ENCODE data around the gene TP53I13.

TP53I13 gene

GRCh38 chr17:29593591-29594518 is 25.4 kb downstream of the TP53I13 start:
- DNase-seq (ENCODE audit: low spot score) (no peak), FAIRE-seq (no peak)

- DNase-seq (ENCODE audit: low spot score) = no peak
- no peak for FAIRE-seq
Measured at GRCh38 chr17:29594519-29595090, 26.1 kb downstream of the TP53I13 start.

GRCh38 chr17:29595107-29595942 is 26.8 kb downstream of the TP53I13 start:
- FAIRE-seq (no peak), DNase-seq (ENCODE audit: low spot score) (no peak)

- FAIRE-seq (no peak), DNase-seq (ENCODE audit: low spot score) (no peak)
Measured at GRCh38 chr17:29595943-29596774, 27.7 kb downstream of the TP53I13 start.

- DNase-seq (ENCODE audit: low spot score) = no peak
- no peak for FAIRE-seq
Measured at GRCh38 chr17:29596811-29597210, 28.3 kb downstream of the TP53I13 start.

GRCh38 chr17:29597361-29598172 is 29.1 kb downstream of the TP53I13 start:
- FAIRE-seq (no peak), DNase-seq (ENCODE audit: low spot score) (no peak)

- FAIRE-seq = no peak
- DNase-seq (ENCODE audit: low spot score) = no peak
Measured at GRCh38 chr17:29603109-29603674, 34.7 kb downstream of the TP53I13 start.

GRCh38 chr17:29607557-29608195 is 39.2 kb downstream of the TP53I13 start:
- DNase-seq (ENCODE audit: low spot score) (no peak), FAIRE-seq (no peak)

- DNase-seq (ENCODE audit: low spot score) (no peak), FAIRE-seq (no peak)
Measured at GRCh38 chr17:29608986-29609385, 40.5 kb downstream of the TP53I13 start.

- FAIRE-seq (no peak), DNase-seq (ENCODE audit: low spot score) (no peak)
Measured at GRCh38 chr17:29610395-29610794, 41.9 kb downstream of the TP53I13 start.

- no peak for DNase-seq (ENCODE audit: low spot score)
- FAIRE-seq = no peak
Measured at GRCh38 chr17:29611351-29612093, 43.0 kb downstream of the TP53I13 start.

- DNase-seq (ENCODE audit: low spot score) = no peak
- FAIRE-seq = no peak
Measured at GRCh38 chr17:29612094-29612403, 43.5 kb downstream of the TP53I13 start.

GRCh38 chr17:29612404-29613280 is 44.1 kb downstream of the TP53I13 start:
- FAIRE-seq (no peak), DNase-seq (ENCODE audit: low spot score) (no peak)

GRCh38 chr17:29613352-29613837 is 44.9 kb downstream of the TP53I13 start:
- FAIRE-seq = no peak
- DNase-seq (ENCODE audit: low spot score) = no peak

- no peak for DNase-seq (ENCODE audit: low spot score)
- no peak for FAIRE-seq
Measured at GRCh38 chr17:29613856-29614255, 45.4 kb downstream of the TP53I13 start.

- no peak for DNase-seq (ENCODE audit: low spot score)
- no peak for FAIRE-seq
Measured at GRCh38 chr17:29614349-29615047, 46.0 kb downstream of the TP53I13 start.

- no peak for DNase-seq (ENCODE audit: low spot score)
- no peak for FAIRE-seq
Measured at GRCh38 chr17:29615048-29615385, 46.5 kb downstream of the TP53I13 start.

Measured in RCC 7860 (cell line).